Measurements from ENCODE around the gene TNKS2. TPM values are rescaled to one million over a fixed set of nuclear protein-coding genes. Genes with fewer than 3 reads are reported as not detected.
A peak's percentile ranks its signal among the peaks of the same experiment; 100 is the strongest.

The TNKS2 gene
- total RNA-seq, 1 donor from 2014 or later, result 75.0 TPM

DNA sequence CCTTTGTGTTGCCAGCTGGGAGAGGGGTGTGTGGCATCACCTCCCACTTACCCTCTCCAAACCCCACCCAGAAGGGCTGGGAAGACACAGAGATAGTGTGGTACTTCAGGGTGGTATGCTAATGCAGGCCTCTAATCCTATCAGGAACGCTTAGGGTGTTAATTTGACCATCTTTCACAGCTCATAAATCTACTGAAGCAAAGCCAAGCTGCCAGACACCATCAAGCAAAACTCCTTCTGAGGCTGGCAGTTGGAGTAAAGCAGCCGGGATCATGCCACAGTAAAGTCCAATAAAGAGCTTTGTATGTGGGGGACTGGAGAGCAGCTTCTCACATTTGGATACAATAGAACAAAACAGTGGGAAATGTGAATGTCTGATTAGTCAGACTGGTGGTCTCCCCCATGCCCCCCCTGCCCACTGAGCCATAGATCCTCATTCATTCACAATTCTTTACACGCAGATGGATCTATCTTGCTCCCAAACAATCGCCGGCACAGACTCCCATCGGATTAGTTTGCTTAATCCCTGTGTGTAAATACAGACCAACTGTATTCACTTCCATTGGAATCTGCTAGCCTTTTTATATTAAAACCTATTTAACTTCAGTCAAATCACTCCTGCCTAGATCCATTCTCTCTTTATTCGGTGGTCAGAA is 81.4 kb downstream of the TNKS2 start:
- H3K36me3 Mint-ChIP-seq (ENCODE audit: low read depth), result no peaks in the 10 kb centered on the region
- DNase-seq (ENCODE audit: low spot score), result no peak
- no peak overlapping the region for H3K27ac Mint-ChIP-seq (ENCODE audit: unreplicated experiment)
- H3K9me3 Mint-ChIP-seq (ENCODE audit: low read depth), result no peaks in the 10 kb centered on the region
- TF ChIP-seq, protein P1, sequence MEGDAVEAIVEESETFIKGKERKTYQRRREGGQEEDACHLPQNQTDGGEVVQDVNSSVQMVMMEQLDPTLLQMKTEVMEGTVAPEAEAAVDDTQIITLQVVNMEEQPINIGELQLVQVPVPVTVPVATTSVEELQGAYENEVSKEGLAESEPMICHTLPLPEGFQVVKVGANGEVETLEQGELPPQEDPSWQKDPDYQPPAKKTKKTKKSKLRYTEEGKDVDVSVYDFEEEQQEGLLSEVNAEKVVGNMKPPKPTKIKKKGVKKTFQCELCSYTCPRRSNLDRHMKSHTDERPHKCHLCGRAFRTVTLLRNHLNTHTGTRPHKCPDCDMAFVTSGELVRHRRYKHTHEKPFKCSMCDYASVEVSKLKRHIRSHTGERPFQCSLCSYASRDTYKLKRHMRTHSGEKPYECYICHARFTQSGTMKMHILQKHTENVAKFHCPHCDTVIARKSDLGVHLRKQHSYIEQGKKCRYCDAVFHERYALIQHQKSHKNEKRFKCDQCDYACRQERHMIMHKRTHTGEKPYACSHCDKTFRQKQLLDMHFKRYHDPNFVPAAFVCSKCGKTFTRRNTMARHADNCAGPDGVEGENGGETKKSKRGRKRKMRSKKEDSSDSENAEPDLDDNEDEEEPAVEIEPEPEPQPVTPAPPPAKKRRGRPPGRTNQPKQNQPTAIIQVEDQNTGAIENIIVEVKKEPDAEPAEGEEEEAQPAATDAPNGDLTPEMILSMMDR (IDR thresholded peaks at IDR 0.05), result no peak
- H3K27me3 Mint-ChIP-seq (ENCODE audit: low read depth), result no peaks in the 10 kb centered on the region
- H3K4me3 Mint-ChIP-seq (ENCODE audit: unreplicated experiment), result no peak overlapping the region
- peaks cover 24% of the 10 kb centered on the region for H3K4me1 Mint-ChIP-seq (ENCODE audit: low read depth)

DNA sequence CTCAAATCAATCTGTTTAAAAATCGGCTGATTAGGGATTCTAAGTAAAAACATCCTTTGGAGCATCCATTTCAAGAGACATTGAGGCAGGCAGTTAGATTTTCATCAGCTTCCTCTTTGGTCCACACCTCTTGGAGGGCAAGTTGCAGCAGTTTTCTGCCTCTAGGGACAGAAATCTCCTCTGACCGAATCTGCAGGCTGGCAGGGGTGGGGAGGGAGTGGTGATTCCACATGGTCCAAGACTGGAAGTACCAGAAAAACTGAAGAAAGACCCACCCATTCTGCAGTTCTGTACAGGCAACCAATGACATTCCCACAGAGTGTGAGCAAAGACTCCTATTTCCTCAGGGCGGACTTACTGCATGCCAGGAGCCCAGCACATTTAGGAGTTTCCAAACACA is 82.1 kb downstream of the TNKS2 start:
- no peak for DNase-seq (ENCODE audit: low spot score)
- TF ChIP-seq, protein P1 (IDR thresholded peaks at IDR 0.05), result peak; percentile 17
- Mint-ChIP-seq H3K4me3 (ENCODE audit: unreplicated experiment) (no peak overlapping the region), H3K36me3 (ENCODE audit: low read depth) (no peaks in the 10 kb centered on the region), H3K27ac (ENCODE audit: unreplicated experiment) (no peak overlapping the region), H3K9me3 (ENCODE audit: low read depth) (no peaks in the 10 kb centered on the region), H3K27me3 (ENCODE audit: low read depth) (no peaks in the 10 kb centered on the region), H3K4me1 (ENCODE audit: low read depth) (peaks cover 31% of the 10 kb centered on the region)

DNA sequence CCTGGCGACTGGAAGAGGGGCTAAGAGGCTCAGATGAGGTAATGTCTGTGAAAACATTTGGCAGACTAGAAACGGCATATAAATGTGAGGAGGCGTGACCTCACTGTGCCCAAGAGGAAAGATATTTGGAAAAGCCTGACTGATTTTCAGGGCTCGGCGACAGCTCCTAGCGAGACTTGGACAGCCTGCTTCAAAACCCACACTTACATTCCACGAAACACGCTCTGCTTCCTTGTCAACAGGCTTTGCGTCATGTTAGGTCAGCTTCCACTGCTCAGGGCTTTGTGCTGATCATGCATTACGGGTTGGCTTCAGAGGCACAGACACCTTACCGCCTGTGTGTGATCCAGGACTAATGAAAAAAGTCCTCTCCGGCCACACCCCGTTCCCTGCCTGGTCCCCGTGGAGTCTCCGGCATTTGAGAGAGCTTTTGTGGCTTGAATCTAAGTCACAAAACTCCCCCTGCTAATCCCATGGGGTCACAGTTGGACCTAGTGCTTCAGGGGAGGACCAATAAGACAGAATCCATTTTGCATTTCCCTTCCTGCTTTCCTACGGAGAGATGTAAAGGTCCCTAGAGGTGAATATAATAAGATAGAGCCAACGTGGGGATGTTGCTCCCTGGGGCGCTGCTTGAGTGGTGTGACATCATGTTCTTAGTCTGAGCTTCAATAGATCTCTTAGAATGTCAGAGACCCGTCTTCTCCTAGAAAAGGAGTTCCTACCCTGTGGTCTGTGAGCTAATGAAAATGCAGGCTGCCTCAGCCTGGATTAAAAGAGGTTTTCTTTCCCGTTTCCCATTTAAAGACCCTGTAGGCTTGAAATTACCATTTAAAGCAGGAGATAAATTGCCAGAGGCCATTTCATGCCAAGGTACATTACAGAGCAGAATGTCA is 85.6 kb downstream of the TNKS2 start:
- Mint-ChIP-seq H3K4me3 (ENCODE audit: unreplicated experiment) (peak overlapping the region; percentile 50), H3K9me3 (ENCODE audit: low read depth) (no peaks in the 10 kb centered on the region), H3K27me3 (ENCODE audit: low read depth) (no peaks in the 10 kb centered on the region), H3K27ac (ENCODE audit: unreplicated experiment) (peak overlapping the region; percentile 92), H3K36me3 (ENCODE audit: low read depth) (no peaks in the 10 kb centered on the region), H3K4me1 (ENCODE audit: low read depth) (peaks cover 45% of the 10 kb centered on the region)
- TF ChIP-seq, protein P1 (IDR thresholded peaks at IDR 0.05), result no peak
- no peak for DNase-seq (ENCODE audit: low spot score)

DNA sequence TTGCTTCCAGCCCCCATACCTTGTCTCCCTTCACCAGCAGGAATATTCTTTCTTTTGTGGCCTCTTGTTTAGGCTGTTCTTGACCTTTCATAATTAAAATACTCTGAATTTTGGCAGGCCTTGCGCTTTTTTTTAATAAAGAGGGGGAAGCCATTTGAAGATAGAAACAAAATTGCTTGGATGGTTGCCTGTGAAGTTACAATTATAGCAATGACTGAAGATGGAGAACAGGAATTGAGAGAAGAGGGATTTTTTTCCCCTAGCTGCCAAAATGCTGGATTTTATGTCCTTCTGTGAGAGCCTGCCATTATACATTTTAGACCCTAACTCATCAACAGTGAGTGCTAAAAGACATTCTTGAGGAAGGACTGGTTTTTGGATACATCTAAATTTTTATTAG is 86.3 kb downstream of the TNKS2 start:
- no peaks in the 10 kb centered on the region for H3K27me3 Mint-ChIP-seq (ENCODE audit: low read depth)
- TF ChIP-seq, protein P1 (IDR thresholded peaks at IDR 0.05), result no peak
- peaks cover 45% of the 10 kb centered on the region for H3K4me1 Mint-ChIP-seq (ENCODE audit: low read depth)
- H3K36me3 Mint-ChIP-seq (ENCODE audit: low read depth), result no peaks in the 10 kb centered on the region
- no peaks in the 10 kb centered on the region for H3K9me3 Mint-ChIP-seq (ENCODE audit: low read depth)
- no peak overlapping the region for H3K4me3 Mint-ChIP-seq (ENCODE audit: unreplicated experiment)
- DNase-seq (ENCODE audit: low spot score), result no peak
- peak overlapping the region; percentile 92 for H3K27ac Mint-ChIP-seq (ENCODE audit: unreplicated experiment)

DNA sequence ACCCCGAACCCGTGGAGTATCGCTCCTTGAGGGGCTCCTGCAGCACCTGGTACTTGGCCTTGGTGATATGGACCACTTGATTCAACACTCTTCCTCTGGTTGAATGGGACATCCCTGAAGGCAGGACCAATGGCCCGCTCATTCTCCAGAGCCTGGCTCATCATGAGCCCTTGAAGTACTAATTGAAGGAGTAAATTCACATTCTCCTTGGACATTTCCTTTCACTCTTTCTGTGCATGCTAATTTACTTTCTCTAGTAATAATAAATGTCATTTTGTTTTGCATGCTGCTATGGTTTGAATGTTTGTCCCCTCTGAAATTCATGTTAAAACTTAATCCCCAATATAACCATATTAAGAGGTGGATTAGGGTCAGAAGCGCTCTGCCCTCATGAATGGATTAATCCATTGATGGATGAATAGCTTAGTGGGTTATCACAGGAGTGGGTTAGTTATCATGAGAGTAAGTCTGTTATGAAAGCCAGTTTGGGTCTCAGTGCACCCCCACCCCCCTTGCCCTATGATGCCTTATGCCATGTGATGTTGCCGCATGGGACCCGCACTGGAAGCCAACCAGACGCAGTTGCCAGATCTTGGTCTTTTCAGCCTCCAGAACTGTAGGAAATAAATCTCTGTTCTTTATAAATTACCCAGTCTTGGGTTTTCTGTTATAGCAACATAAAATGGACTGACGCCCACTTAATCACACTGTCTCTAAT is 87.3 kb downstream of the TNKS2 start:
- no peaks in the 10 kb centered on the region for H3K36me3 Mint-ChIP-seq (ENCODE audit: low read depth)
- no peaks in the 10 kb centered on the region for H3K9me3 Mint-ChIP-seq (ENCODE audit: low read depth)
- peaks cover 38% of the 10 kb centered on the region for H3K4me1 Mint-ChIP-seq (ENCODE audit: low read depth)
- TF ChIP-seq, protein P1 (IDR thresholded peaks at IDR 0.05), result no peak
- H3K27me3 Mint-ChIP-seq (ENCODE audit: low read depth), result no peaks in the 10 kb centered on the region
- no peak for DNase-seq (ENCODE audit: low spot score)
- H3K27ac Mint-ChIP-seq (ENCODE audit: unreplicated experiment), result no peak overlapping the region
- H3K4me3 Mint-ChIP-seq (ENCODE audit: unreplicated experiment), result no peak overlapping the region

Data from chondrocyte (in vitro differentiated cells).